CD4-positive, alpha-beta T cell treated with Interferon alpha-2 for 1 hour (primary cell): Measurements from ENCODE around the gene SWI5.
"Not testable (repeated sequence)": the region's sequence is repeated elsewhere in the genome, so short reads cannot be mapped to it uniquely, and the experiment has no call there.

Experiments
- DNase-seq, 2 donors: peaks; one replicate each; pipeline ENCODE4 v3.0.0-alpha.2; 2020 to 2022

SWI5 gene

DNA sequence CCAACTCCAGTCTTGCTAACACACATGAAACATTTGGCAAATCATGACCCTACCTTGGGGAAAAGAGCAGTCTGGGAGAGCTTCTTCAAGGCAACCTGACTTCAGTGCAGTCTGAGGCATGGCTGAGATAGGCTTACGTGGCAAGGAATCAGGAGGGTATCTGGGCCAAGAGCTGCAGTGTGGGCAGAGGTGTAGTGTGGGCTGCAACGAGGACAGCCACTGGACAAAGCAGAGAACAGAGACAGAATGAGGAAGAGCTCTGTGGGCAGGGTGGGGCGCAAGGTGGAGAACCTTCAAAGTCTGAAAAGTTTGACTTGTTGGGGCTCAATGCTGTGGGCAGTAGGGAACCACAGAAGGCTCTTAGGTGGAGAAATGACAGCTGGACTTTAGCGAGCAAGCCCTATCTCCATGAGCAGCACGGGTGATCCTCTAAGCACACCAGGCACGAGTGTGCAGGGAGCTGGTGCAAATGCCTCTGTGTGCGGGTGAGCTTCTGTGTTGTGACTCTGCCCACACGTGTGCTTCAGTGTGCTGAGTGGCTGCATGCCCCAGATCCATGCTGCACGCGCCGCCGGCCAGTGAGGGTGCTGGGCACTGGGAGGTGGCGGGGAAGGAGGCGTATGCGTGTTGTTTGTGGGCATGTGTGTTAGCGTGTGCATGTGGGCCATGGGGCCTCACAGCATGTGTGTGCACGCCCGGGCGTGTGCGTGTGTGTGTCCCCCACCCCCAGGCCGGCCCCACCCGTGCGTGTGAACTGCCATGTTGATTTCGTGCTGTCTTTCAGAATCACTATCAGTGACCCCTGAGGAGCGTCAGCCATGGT, 23.5 kb upstream of the SWI5 start:
- no peak for DNase-seq

DNA sequence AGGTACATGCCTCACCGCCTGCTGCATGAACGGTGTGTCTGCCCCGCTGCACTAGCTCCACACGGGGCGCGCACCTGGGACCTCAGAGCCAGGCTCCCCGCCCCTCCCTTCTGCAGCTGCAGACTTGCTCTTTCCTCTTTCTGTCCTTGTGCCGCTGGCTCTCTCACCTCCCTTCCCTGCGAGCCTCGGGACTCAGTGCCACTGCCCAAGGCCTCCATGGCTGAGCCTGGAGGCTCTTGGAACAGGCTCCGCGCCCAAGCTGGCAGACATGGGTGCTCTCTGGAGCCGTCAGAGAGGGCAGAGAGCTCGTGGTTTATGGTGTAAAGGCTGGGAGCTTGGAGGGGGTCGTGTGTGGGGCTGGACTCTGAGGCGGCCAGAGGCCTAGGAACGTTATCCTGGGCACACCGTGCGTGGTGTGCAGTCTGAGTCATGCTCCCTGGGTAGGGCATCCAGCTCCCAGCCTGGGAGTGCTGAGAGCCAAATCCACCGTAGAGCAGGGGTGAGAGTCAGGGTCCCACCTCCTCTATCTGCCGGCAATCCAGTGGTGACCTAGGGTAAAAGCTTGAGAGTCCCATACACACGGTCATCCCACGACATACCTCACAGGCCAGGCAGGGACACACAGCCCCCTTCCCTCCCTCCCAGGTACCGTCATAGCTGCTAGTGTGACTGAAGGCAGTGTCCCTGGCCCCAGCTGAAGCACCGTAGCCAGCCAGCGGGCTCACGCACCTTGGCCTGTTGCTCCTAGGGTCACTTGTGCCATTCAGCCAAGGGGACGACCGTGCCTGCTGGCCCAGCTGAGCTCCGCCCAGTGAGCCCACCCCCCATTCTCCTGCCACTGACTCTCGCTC, 22.7 kb upstream of the SWI5 start:
- no peak for DNase-seq

DNA sequence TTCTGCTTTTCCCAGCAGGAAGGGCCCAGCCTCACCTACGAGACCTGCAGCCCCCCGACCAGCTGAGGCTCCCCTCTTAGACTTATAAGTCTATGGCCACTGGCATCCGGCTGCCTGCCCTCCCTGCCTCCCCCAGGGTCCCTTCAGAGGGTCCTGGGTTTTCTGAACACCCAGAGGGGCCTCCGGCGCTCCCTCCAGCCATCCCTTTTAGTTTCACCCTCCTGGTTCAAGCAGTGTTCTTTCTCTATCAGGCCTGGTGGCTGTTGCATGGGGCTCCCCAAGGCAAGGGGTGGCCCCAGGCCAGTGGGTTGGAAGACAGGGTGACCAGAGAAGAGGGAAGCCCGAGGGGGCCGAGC, 22.1 kb upstream of the SWI5 start:
- DNase-seq: no peak

DNA sequence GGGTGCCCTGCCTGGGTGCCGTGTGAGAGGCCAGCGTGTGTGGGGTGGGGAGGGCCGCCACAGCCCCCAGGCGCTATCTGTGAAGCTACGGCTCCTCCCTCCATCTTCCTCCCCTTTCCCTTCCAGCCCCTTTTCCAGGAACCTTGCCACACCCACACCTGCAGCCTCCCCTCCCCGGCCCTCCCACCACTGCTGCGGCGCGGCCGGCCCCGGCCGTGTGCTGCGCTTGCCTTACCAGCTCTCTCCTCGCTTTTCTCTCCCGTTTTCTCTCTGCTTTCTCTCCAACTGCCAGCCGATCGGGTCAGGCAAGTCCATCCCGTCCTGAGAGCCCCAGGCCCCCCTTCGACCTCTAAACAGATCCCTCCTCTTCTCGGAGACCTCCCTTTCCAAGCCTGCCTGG, 21.7 kb upstream of the SWI5 start:
- no peak for DNase-seq

DNA sequence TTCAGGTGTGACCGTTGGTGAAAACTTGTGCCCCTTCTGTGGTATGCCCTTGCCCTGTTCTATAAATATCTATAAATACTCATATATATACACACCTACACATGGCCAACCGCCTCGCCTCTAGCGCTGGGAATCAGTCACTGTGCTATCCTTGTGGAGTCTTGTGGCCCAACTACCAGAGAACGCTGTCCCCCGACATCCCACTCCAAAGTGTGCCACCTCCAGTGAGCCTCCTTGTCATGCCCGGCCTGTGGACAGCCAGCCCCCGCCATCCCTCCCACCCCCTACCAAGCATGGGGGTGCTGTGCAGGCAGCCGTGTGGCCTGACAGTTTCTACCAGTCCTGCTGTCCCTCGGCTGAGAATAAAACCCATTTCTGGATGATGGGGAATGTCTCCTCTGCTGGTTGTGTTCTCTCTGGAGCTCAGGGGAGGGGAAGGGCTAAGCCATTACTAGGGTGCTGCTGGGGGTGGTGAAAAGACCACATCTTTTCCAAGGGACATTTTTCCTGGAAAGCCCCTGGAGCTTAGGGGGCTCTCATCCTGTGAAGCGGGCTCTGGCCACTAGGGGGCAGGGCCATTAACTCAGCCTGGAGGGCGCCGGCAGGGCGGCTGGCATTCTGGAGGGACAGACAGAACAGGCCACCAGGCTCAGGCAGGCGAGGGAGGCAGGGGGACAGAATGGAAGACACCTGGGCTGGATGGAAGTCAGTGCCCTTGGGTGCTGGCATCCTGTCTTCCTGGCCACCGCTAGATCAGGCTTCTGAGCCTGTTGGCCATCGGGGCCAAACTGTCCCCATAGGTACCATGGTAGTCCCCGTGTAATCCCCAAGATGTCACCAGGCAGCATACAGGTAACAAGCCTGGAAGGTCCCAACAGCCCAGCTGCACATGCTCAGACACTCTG, 21.0 kb upstream of the SWI5 start:
- peak; percentile 46 to 63 for DNase-seq

DNA sequence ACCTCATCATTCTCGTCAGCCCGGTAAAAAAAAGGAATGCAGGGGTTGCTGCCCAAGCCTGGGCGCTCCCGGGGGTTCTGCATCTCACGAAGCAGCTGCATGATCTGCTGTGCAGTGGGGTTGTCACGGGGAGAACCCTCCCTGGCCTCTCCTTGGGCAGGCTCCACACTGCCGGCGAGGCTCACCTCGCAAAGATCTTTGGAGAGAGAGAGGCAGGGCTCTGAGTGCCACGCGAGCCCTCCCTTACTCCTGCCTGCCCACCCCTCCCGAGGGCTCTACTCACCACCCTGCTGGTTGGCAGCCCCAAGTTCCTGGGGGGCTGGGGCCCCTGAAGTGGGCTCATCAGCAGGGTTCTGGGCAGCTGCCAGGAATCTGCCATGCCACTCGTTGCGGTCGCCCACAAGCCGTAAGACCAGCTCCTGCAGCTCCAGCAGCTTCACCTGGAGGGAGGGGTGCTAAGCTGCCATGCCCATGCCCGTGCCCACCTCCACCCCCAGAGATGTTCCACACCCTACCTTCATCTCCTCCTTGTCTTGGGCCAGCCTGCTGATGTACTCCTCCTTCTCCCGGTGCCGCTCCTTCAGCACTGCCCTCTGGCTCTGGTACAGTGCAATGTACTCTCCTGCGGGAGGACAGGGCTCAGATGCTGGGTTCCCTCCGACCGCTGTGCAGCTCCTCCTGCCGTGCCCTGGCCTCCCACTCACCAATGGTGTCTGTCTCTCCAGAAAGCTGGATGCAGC, 18.8 kb upstream of the SWI5 start:
- no peak for DNase-seq

DNA sequence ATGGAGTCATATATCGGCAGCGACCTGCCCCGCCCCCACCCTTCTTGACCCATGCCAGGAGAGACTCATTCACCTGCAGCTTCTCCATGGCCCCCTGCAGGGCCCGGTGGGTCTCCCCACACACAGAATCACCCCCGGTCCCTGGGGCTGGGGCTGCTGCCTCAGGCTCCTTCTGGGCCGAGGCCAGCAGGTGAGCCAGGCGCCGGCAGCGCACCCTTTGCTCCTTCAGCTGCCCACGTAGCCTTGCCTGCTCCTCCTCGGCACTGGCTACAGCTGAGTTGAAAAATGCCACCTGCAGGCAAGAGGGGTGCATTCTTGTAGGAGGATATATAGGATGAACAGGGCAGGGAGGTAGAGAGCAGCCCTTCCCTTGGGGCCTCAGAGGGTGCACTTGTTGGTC, 18.2 kb upstream of the SWI5 start:
- no peak for DNase-seq

DNA sequence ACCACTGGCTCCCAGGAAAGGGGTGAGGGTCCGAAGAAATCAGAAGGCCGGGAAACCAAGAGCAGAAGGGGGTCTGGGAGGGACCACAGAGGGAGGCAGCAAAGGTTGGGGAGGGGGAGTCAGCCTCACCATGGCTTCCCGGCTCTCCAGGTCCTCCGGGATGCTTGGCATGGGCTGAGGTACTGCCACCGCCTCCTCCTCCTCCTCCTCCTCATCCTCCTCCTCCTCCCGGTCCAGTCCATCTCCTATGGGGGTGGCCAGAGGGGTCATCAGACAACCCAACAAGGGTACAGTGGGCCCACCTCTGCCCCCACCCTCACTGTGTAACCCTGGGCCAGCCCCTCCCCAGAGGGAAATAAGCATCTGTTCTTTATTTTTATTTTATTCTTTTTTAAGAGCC, 17.8 kb upstream of the SWI5 start:
- DNase-seq: no peak

DNA sequence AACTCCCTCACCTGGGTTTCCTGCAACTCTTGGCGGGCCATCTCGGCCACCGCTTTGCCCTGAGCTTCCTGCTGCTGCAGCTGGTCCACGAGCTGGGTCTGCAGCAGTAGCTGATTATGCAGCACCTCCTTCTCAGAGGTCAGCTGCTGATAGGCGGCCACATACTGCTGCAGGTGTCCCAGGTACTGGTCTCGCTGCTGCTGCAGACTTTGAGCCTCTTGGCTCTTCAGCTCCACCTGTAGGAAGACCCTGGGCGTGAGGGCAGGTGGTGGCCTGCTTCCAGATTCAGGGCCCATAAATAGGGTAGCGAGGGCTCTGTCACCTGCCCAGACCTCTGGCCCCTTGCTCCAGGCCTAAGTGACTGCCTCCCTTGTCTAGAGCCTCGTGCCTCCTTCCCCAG, 16.9 kb upstream of the SWI5 start:
- DNase-seq: no peak

DNA sequence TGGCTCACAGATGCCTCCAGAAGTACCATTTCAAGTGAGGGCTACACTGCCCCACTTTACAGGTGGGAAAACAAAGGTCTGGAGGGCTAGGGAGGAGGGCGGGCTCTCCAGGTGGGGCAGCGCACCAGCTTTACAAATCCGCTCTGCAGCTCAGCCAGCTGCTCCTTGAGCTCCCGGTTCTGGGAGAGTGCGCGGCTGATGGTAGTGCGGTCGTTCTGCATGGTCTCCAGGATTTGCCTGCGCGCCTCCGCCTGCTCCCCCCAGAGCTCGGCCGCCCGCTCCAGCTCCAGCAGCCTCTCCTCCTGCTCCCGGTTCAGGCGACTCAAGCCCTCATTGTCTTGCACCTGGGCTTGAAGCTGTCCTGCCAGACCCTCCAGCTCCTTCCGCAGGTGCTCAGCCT, 15.7 kb upstream of the SWI5 start:
- DNase-seq: no peak

DNA sequence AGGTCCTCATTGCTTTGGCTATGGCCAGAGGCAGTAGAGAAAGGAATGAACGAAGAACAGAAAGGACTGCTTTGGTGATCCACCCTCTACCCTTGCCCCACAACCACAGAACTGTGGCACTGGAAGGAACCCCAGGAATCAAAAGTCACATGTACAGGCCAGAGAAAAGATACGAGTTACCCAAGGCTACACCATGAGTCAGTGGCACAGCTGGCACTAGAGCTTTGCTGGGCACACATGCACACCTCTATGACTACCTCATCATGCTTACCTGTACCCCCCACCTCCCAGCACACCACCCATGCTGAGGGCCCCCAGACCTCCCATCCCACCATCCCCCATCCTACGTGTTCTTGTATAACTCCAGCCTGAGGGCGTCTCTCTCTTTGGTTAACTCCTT, 13.4 kb upstream of the SWI5 start:
- DNase-seq: no peak

DNA sequence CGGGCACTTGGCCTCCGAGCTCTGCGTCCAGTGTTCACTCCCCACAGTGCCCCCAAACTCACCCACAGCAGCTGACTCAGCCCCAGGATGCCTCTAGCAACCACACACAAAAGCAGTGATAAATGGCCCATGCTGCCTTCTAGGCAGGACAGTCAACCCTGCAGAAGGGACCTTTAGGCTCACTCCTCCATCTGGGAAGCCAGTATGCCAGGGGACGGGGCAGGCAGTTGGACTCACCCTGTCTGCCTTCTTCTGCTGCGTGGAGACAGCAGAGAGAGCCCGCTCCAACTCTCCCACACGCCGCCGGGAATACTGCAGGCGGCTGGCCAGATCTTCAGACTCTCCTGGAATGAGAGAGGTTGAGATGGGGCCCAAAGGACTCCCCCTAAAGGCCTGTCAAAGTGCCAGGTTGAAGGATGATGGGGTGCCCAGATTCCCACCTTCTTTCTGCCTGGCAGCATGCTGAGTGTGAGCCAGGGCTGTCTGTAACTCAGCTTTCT, 10.7 kb upstream of the SWI5 start:
- DNase-seq: no peak

DNA sequence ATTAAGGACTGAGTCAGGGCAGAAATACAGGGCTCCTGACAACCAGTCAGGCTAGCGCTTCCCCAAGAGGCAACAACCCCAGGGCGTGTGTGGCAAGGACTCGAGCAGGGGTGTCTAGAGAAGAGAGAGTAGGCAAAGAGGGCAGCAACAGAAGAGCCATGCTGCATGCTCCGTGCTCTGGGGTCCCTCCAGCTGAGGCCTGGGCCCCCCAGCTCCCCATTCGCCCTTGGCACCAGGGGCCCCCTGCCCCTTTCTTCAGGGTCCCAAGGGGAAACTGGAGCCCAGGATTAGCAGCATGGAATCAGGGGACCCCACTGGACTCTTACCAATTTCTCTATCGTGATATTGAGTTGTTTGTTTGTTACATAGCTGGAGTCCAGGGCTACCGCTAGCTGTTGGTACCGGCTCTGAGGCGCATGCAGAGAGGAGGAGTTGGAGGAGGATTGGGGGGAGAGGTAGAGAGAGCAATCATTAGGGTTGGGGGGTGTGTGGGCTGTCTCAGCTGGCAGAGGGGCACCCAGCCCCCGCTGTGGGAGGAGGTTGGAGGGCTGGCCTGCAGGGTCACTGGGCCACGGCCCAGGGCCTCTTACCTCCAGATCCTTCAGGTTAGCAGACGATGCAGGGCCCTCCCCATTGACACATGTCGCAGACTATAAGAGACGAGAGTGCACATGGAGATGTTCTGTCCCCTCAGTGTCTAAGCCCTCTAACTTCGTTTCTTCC, 9.0 kb upstream of the SWI5 start:
- DNase-seq: no peak

DNA sequence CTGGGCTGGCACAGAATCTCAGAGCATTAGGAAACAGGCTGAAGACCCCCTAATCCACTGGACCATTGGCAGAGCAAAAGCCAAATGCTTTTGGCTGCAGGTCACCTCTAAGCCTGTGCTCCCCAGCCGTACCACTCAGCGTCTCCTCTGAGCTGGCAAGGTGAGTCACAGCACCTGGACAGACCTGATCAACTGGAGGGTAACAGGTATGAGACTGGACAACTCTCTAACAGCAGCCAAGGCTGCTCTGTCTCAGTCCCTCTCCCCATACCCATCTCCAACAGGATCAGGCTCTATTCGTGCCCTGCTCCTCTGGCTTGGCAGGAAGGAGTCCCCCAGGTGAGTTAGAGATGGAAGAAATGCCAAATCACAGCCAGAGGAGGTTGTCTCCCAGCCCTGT, 5.0 kb upstream of the SWI5 start:
- no peak for DNase-seq

DNA sequence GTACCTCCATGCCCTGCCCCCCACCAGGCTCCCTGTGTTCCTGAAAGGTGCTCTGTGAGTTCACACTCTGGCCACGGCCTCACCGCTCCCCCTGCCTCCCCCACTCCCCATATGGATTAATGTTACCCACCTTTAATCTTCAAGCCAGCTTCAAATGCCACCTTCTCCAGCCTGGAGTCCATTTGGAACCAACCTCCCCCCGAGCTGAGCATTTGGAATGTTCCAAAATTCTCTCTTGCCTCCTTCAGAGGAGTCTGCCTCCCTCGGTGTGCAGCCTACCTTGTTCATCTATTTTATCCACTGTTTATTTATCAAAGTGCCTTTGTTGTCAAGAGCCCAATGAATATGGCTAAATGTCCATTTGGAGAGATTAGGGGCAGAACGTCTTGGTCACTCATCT, 4.6 kb upstream of the SWI5 start:
- no peak for DNase-seq

DNA sequence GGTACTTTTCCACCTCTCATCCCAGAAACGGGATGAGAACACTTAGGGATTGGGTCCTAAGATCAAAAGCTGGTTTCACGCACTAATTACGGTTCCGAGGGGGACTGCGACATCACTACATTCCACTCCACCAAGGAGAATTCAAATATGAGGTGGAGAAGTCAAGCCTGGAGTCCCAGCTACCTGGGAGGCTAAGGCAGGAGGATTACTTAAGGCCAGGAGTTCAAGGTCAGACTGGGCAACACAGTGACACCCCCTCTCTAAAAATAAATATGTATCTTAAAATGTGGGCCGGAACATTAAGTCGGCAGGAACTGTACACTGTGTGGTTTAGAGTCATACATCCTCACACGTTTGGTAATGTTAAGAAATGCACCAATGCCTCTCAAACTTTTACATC, 1.8 kb upstream of the SWI5 start:
- no peak for DNase-seq

DNA sequence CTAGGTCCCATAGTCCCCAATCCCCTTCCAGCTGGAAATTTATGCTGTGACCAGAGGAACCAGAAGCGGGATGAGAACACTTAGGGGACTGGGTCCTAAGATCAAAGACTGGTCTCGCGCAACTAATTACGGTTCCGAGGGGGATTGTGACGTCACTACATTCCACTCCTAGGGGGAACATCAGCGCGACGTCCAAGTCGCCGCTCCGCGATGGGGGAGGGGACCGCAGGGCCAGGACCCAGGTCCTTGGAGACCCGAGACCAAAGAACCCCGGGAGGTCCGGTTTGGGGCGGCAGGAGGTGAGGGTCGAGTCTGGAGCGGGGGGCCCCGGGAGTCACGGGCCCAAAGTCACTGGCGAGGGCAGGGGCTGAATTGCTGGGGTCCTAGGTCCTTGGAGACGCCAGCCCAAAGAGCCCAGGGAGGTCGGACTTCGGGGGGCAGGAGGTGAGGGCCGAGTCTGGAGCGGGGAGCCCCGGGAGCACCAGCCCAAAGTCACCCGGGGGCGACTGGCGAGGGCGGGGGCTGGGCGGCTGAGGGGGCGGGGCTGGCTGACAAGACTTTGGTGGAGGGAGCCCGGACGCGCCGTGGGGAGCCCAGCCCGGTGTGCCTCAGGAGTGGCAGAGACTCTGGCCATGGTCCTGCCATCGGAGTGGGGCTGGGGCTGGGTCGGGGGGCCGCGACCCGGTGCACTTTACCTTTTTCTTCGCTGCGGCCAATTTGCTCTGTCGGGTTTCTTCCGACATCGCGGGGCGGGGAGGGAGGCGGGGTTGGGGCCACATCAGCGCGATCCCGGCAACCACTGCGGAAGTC, 673 bp upstream of the SWI5 start, which contains the start of gene GOLGA2:
TSS of gene GOLGA2 (minus strand) at position 810 of the 810 bp plus-strand sequence. CDS start at position 779, 31 bp downstream.
- peak in 1 of 2 donors; percentile 19 for DNase-seq

DNA sequence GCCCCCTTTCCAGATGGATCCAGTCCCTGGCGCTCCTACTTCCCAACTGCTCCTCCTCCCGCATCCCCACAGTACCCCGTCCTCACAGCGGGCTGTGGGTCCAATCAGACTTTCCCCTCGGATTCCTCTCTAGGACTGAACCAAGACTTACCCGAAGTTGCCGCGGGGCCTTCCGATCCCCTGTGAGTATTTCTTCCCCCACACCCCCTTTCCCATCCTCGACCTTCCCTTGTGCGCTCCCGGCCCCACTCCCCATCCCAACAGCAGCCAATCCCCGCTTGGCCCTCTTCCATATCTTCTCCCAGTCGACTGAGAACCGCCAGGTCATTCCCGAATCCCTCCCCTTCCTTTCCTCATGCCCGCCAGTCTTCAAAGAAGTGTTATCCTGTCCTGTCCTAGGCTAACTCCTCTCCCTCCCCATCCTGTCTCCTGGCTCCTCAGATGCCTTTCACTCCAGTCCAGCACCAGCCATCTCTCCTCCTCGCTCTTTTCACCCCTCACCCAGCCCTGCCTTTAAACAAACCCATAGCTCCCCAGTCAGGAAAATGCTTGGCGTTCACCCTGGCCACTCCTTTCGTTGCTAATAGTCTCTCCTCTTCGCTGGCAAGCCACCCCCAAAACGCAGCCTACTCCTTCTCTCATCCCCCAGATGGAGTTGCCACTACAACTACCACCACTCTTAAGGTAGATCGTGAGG, 646 bp downstream of the SWI5 start:
- DNase-seq: no peak

DNA sequence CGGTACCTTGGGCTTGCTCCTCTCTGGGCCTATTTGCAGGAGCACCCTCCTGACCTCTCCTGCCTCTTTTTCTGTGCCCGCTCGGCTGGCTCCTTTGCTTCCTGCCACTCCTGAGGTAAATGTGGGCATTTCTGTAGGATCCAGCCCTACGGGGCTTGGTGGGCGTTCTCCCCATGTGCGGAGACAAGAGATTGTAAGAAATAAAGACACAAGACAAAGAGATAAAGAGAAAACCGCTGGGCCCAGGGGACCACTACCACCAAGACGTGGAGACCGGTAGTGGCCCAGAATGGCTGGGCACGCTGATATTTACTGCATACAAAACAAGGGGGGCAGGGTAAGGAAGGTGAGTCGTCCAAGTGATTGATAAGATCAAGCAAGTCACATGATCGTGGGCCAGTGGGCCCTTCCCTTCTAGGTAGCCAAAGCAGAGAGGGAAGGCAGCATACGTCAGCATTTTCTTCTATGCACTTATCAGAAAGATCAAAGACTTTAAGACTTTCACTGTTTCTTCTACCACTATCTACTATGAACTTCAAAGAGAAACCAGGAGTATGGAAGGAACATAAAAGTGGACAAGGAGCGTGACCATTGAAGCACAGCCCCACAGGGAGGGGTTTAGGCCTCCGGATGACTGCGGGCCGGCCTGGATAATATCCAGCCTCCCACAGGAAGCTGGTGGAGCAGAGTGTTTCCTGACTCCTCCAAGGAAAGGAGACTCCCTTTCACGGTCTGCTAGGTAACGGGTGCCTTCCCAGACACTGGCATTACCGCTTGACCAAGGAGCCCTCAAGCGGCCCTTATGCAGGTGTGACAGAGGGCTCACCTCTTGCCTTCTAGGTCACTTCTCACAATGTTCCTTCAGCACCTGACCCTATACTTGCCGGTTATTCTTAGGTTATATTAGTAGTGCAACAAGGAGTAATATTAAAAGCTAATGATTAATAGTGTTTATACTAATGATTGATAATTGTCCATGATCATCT, 3.3 kb downstream of the SWI5 start:
- DNase-seq: not testable (repeated sequence)
